ENCODE data around the gene TPT1. TPM values are rescaled to one million over a fixed set of nuclear protein-coding genes. Genes with fewer than 3 reads are reported as not detected.

TPT1 gene
- total RNA-seq (2016; rRNA removed; fragmentation: Illumina TruSeq; extraction: Trizol) (2,953 and 3,643 TPM in 2 replicates), polyA plus RNA-seq (2011; rRNA removed) (3,043 and 3,594 TPM in 2 replicates), polyA minus RNA-seq (2011; rRNA and poly(A)+ RNA removed; ENCODE audit: low replicate concordance) (500 and 577 TPM in 2 replicates), Bru-seq, nascent RNA (percentile 100 among the genes with signal in this experiment), BruChase-seq, experiment 1, labeled RNA remaining after a 6-hour chase (percentile 100 among the genes with signal in this experiment), BruChase-seq, experiment 2, labeled RNA remaining after a 2-hour chase (percentile 99 among the genes with signal in this experiment)
- total RNA-seq (2016; cell fraction: cytosol; rRNA removed; fragmentation: Illumina TruSeq; extraction: Trizol; ENCODE audit: low read depth): 5,303 and 6,664 TPM in 2 replicates
- 2,970 and 3,542 TPM in 2 replicates for total RNA-seq (2016; cell fraction: insoluble cytoplasmic fraction; rRNA removed; fragmentation: Illumina TruSeq; extraction: Trizol)
- 9,739 and 11,902 TPM in 2 replicates for total RNA-seq (2016; cell fraction: membrane; rRNA removed; fragmentation: Illumina TruSeq; extraction: Trizol)
- total RNA-seq (2016; cell fraction: nucleus; rRNA removed; fragmentation: Illumina TruSeq; extraction: Trizol): 1,024 and 1,100 TPM in 2 replicates
- polyA plus RNA-seq (2011; cell fraction: cytosol; rRNA removed): 2,836 and 4,004 TPM in 2 replicates
- polyA plus RNA-seq (2011; cell fraction: nucleus; rRNA removed): 570 and 845 TPM in 2 replicates
- polyA plus RNA-seq (2012): 5,337 and 5,704 TPM in 2 replicates
- 11,602 and 12,956 TPM in 2 replicates for polyA plus RNA-seq (2016; cell fraction: cytosol; fragmentation: Illumina TruSeq; extraction: Trizol; ENCODE audit: low read depth)
- polyA plus RNA-seq (2016; cell fraction: insoluble cytoplasmic fraction; fragmentation: Illumina TruSeq; extraction: Trizol; ENCODE audit: low read depth): 5,783 and 5,848 TPM in 2 replicates
- 16,998 and 18,264 TPM in 2 replicates for polyA plus RNA-seq (2016; cell fraction: membrane; fragmentation: Illumina TruSeq; extraction: Trizol; ENCODE audit: low read depth)
- 2,722 and 2,790 TPM in 2 replicates for polyA plus RNA-seq (2016; cell fraction: nucleus; fragmentation: Illumina TruSeq; extraction: Trizol; ENCODE audit: insufficient read depth, low read depth)
- polyA minus RNA-seq (2011; cell fraction: cytosol; rRNA and poly(A)+ RNA removed): 1,023 and 1,248 TPM in 2 replicates
- polyA minus RNA-seq (2011; cell fraction: nucleus; rRNA and poly(A)+ RNA removed): 474 and 559 TPM in 2 replicates
- long read RNA-seq, experiment 1, full-length matches to known transcripts: 1,608 of 1,758 reads
- long read RNA-seq, experiment 1, partial matches to known transcripts: 91 of 1,758 reads
- long read RNA-seq, experiment 1, other reads (novel, unspliced or antisense): 59 of 1,758 reads
- long read RNA-seq, experiment 2, full-length matches to known transcripts: 6,305 of 7,702 reads
- long read RNA-seq, experiment 2, partial matches to known transcripts: 297 of 7,702 reads
- long read RNA-seq, experiment 2, other reads (novel, unspliced or antisense): 1,100 of 7,702 reads

DNA sequence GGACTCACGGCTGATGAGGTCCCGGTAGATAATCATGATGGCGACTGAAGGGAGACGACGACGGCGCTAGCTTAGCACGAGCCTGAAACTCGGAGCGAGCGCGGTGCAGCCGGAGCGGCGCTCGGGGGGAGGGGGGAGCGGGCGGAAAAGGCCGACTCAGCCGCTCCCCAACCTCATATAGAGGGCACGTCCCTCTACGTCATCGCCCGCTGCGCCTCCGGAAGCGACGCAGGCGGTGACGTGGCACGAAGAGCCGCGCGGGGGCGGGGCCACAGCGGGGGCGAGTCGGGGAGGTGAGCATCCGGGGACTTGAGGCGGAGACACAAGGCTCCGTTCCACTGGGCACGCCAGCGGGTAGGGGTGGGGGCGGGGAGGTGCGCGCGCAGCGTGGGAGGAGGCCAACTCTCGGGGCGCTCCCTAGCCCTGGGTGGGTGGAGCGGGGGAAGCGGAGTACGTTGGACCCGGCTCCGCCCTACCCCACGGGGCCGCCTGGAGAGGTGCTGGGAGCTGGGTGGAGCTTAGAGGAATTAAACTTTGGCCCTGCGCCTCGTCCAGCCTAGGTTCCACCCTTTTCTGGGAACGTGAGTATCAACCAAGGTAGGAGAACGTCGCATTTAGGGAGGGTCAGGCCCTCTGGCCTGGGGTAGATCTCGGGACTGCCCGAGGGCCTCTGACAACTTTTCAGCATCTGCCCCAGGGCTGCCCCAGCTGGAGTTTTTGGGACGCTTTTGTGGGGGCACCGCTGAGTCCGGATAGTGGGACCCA lies at the start of gene TPT1:
TSS of gene TPT1 (minus strand) at position 150 of the 765 bp plus-strand sequence. CDS start at position 36, 114 bp downstream.
- H3K9me3 ChIP-seq (ENCODE audit: low read length): no peaks in the 10 kb centered on the region
- H3K4me2 ChIP-seq (ENCODE audit: low read depth, low read length): peak within 1 kb of the TSS; percentile 93
- ChIA-PET CTCF (ENCODE audit: low intra/inter-chr PET ratio, low total read pairs) (no interaction called here), POLR2A (interaction anchor here (0.9 to 3.7 kb wide), 25 partner anchors 9 to 130 kb away, joined by 3 to 73 read pairs (median 6); partner anchors contain the start of genes COG3 and SLC25A30)
- H3K79me2 ChIP-seq (ENCODE audit: insufficient read depth, low read length): peaks cover 52% of the 10 kb centered on the region
- peak; percentile 66 for FAIRE-seq
- no TSS peak for BruUV-seq (replicated peaks)
- H3K27ac ChIP-seq (ENCODE audit: extremely low read length, insufficient read depth, low read length): peak within 1 kb of the TSS; percentile 98
- ATAC-seq: peak; percentile 96
- peak; percentile 96 for DNase-seq (ENCODE audit: low spot score)
- in situ Hi-C loops (cut with HindIII; ENCODE audit: extremely low pct_ligation_motif_present, low pct_unique_long_range_greater_than_20kb) (no loop called here), intact Hi-C loops (cut with micrococcal nuclease; ENCODE audit: unreplicated experiment) (no loop called here)
- H3K9ac ChIP-seq (ENCODE audit: insufficient read depth, low read depth, low read length): peak within 1 kb of the TSS; percentile 99
- H3K4me3 ChIP-seq (replicated peaks in 1 of 3; ENCODE audit: insufficient read depth in 1 of 3, low read depth in 2 of 3, low read length in 3 of 3): peak within 1 kb of the TSS; percentile 97 to 99 (median 97)
- peak within 1 kb of the TSS; percentile 21 for H2AFZ ChIP-seq (ENCODE audit: low read length)
- H3K36me3 ChIP-seq (replicated peaks in 1 of 2; ENCODE audit: control insufficient read depth in 1 of 2, insufficient read depth in 2 of 2, low read length in 2 of 2): peaks cover 16 to 49% of the 10 kb centered on the region in 2 experiments
- H4K20me1 ChIP-seq (ENCODE audit: insufficient read depth, low read length): peaks cover 45% of the 10 kb centered on the region
- WGBS (ENCODE audit: low lambda C conversion rate): 0% methylated on average over 6 of the region's 67 CpGs
- H3K4me1 ChIP-seq (ENCODE audit: insufficient read depth, low read length): peaks cover 49% of the 10 kb centered on the region
- H3K27me3 ChIP-seq (ENCODE audit: control insufficient read depth in 1 of 2, insufficient read depth in 2 of 2, low read length in 2 of 2): no peaks in the 10 kb centered on the region; a peak in 1 of 5 replicates
- TF ChIP-seq ZNF501 (CRISPR knock-in tag; IDR thresholded peaks at IDR 0.05): peak; percentile 77; the same call in 1 of the 2 replicates
- peak; percentile 63; the same call in 1 of the 2 replicates for TF ChIP-seq ZNF670 (CRISPR knock-in tag; IDR thresholded peaks at IDR 0.05; ENCODE audit: borderline replicate concordance)
- TF ChIP-seq KMT2B (CRISPR knock-in tag; IDR thresholded peaks at IDR 0.05): peak; percentile 46
- TF ChIP-seq, protein P1, sequence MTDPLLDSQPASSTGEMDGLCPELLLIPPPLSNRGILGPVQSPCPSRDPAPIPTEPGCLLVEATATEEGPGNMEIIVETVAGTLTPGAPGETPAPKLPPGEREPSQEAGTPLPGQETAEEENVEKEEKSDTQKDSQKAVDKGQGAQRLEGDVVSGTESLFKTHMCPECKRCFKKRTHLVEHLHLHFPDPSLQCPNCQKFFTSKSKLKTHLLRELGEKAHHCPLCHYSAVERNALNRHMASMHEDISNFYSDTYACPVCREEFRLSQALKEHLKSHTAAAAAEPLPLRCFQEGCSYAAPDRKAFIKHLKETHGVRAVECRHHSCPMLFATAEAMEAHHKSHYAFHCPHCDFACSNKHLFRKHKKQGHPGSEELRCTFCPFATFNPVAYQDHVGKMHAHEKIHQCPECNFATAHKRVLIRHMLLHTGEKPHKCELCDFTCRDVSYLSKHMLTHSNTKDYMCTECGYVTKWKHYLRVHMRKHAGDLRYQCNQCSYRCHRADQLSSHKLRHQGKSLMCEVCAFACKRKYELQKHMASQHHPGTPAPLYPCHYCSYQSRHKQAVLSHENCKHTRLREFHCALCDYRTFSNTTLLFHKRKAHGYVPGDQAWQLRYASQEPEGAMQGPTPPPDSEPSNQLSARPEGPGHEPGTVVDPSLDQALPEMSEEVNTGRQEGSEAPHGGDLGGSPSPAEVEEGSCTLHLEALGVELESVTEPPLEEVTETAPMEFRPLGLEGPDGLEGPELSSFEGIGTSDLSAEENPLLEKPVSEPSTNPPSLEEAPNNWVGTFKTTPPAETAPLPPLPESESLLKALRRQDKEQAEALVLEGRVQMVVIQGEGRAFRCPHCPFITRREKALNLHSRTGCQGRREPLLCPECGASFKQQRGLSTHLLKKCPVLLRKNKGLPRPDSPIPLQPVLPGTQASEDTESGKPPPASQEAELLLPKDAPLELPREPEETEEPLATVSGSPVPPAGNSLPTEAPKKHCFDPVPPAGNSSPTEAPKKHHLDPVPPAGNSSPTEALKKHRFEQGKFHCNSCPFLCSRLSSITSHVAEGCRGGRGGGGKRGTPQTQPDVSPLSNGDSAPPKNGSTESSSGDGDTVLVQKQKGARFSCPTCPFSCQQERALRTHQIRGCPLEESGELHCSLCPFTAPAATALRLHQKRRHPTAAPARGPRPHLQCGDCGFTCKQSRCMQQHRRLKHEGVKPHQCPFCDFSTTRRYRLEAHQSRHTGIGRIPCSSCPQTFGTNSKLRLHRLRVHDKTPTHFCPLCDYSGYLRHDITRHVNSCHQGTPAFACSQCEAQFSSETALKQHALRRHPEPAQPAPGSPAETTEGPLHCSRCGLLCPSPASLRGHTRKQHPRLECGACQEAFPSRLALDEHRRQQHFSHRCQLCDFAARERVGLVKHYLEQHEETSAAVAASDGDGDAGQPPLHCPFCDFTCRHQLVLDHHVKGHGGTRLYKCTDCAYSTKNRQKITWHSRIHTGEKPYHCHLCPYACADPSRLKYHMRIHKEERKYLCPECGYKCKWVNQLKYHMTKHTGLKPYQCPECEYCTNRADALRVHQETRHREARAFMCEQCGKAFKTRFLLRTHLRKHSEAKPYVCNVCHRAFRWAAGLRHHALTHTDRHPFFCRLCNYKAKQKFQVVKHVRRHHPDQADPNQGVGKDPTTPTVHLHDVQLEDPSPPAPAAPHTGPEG (CRISPR knock-in tag; IDR thresholded peaks at IDR 0.05): no peak
- TF ChIP-seq THAP11 (CRISPR knock-in tag; IDR thresholded peaks at IDR 0.05): peak; percentile 88
- no peak for TF ChIP-seq TBP (CRISPR knock-in tag; IDR thresholded peaks at IDR 0.05)
- TF ChIP-seq, protein P2, sequence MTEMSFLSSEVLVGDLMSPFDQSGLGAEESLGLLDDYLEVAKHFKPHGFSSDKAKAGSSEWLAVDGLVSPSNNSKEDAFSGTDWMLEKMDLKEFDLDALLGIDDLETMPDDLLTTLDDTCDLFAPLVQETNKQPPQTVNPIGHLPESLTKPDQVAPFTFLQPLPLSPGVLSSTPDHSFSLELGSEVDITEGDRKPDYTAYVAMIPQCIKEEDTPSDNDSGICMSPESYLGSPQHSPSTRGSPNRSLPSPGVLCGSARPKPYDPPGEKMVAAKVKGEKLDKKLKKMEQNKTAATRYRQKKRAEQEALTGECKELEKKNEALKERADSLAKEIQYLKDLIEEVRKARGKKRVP (CRISPR knock-in tag; IDR thresholded peaks at IDR 0.05): peak in 1 of 2 experiments; percentile 48; a peak in 1 of 4 replicates
- no peak for TF ChIP-seq SSRP1 (CRISPR knock-in tag; IDR thresholded peaks at IDR 0.05)
- TF ChIP-seq ZNF256 (CRISPR knock-in tag; conservative IDR thresholded peaks at IDR 0.05): peak; percentile 79; the same call in 1 of the 2 replicates
- TF ChIP-seq ZNF598 (CRISPR knock-in tag; IDR thresholded peaks at IDR 0.05; ENCODE audit: borderline replicate concordance): no peak
- no peak; the same call in 1 of the 2 replicates for TF ChIP-seq ONECUT2 (CRISPR knock-in tag; IDR thresholded peaks at IDR 0.05)

All from HepG2 (cell line).